ENCODE results near the gene RIT2.
"Not testable (repeated sequence)": the region's sequence is repeated elsewhere in the genome, so short reads cannot be mapped to it uniquely, and the experiment has no call there.

Gene RIT2

DNA sequence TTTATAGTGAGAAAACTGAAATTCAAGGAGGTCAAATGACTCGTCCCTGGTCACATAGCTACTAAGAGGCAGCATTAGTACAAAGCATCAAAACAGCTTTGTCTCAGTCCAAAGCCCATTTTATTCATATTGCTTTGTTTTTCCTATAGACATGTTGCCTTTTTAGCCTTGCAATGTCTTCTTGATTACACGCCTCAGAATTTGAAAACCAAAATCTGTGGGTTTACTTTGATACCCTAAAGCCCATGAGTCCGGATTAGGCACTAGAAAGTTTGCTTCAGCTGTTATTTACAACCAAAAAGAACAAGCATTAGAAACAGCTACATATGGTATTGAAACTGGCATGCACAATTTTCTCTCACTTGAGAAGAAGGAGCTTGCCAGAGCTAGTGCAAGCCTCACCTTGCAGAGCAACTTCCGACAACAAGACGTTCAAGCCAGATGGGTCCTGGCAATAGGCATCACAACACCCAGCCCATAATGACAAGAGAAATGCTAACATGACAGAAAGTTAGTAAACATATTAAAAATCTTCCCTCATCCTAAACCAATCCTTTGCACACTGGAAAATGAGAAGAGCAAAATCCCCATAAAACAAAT is 276.8 kb downstream of the RIT2 start:
- DNase-seq (ENCODE audit: low read depth in 2 of 2), result no peak

- no peak for DNase-seq (ENCODE audit: low read depth in 2 of 2)
These were observed 284.5 kb downstream of the RIT2 start for GRCh38 chr18:42830936-42831335.

GRCh38 chr18:42828881-42829280 is 286.6 kb downstream of the RIT2 start:
- no peak for DNase-seq (ENCODE audit: low read depth in 2 of 2)

GRCh38 chr18:42824178-42824577 is 291.3 kb downstream of the RIT2 start:
- no peak for DNase-seq (ENCODE audit: low read depth in 2 of 2)

DNA sequence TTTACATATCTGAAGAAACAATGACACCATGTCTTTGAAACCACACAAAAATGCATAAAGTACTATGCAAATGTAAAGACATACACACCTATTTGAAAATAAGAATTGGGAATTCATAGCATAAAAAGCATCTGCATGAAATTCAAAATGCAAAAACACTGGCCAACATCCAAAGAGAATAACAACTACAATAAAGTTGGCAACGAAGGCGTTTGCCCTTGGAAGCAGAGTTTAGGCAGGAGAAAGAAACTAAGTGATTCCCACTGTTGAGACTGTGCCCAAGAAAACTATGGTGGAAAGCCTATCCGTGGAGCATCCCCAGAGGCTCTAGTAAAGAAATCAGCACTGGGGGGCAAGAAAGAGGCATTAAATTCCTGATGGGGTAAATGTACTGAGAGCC is 292.8 kb downstream of the RIT2 start:
- no peak for DNase-seq (ENCODE audit: low read depth in 2 of 2)

GRCh38 chr18:42821492-42821891 is 294.0 kb downstream of the RIT2 start:
- no peak for DNase-seq (ENCODE audit: low read depth in 2 of 2)

DNA sequence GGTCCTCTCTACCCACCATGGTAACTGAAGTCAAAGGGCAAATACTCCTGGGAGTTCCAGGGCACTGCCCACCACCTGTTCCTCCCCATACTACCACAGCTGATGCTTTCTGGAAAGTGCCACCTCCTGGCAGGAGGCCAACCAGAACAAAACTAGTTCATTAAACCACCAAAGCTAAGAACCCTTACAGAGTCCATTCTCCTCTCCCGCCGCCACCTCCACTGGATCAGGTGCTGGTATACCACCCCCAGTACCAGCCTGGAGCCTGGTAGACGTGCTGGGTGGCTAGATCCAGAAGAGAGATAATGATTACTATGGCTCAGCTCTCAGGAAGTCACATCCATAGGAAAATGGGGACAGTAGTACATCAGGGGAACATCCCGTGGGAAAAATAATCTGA is 300.9 kb downstream of the RIT2 start:
- no peak for DNase-seq (ENCODE audit: low read depth in 2 of 2)

- DNase-seq (ENCODE audit: low read depth in 2 of 2), result no peak
These were observed 301.3 kb downstream of the RIT2 start for GRCh38 chr18:42814184-42814583.

DNA sequence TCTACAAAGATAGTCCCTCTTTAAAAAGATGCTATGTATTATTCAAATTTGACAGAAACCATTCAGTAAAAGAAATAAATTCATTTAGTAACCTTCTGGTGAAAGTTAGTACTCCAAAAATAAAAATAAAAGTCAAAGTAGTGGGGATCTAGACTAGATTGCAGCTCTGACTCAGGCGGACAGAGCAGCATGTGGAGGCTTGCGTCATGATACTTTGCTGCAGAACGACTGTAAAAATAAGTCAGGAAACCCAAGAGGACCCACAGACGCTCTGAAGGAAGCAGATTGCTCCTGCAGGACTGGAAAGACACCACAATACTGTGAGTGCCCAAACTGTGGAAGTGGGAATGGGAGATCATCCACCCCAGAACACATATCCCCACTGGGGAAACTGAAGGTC is 301.9 kb downstream of the RIT2 start:
- no peak for DNase-seq (ENCODE audit: low read depth in 2 of 2)

- DNase-seq (ENCODE audit: low read depth in 2 of 2), result no peak
These were observed 307.6 kb downstream of the RIT2 start for GRCh38 chr18:42807887-42808286.

DNA sequence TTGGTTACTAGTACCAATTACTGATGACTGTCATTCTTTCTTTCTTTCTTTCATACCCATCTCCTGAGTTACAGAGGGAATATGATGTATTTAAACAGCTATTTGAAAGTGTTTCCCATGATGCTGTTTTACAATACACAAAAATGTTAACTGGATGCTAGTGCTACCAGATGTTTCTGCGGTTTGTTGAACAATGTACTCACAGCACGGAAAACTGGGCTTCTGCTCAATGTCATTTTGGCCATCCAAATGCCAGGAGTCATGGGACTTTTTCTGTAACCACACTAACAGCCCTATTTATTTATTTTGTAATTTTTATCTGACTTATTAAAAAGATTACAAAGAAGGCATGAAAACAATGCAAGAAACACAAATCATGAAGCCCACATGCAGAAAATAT is 313.8 kb downstream of the RIT2 start:
- DNase-seq (ENCODE audit: low read depth in 2 of 2), result no peak

GRCh38 chr18:42798606-42799170 is 316.8 kb downstream of the RIT2 start:
- no peak for DNase-seq (ENCODE audit: low read depth in 2 of 2)

DNA sequence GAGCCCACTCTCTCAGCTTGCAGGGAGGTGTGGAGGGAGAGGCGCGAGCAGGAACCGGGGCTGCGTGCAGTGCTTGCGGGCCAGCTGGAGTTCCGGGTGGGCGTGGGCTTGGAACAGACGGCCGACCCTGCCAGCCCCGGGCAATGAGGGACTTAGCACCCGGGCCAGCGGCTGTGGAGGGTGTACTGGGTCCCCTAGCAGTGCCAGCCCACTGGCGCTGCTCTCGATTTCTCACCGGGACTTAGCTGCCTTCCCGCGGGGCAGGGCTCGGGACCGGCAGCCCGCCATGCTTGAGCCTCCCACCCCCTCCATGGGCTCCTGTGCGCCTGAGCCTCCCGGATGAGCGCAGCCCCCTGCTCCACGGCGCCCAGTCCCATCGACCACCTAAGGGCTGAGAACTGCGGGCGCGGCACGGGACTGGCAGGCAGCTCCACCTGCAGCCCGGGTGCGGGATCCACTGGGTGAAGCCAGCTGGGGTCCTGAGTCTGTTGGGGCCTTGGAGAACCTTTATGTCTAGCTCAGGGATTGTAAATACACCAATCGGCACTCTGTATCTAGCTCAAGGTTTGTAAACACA is 320.2 kb downstream of the RIT2 start:
- not testable (repeated sequence) for DNase-seq (ENCODE audit: low read depth in 2 of 2)

DNA sequence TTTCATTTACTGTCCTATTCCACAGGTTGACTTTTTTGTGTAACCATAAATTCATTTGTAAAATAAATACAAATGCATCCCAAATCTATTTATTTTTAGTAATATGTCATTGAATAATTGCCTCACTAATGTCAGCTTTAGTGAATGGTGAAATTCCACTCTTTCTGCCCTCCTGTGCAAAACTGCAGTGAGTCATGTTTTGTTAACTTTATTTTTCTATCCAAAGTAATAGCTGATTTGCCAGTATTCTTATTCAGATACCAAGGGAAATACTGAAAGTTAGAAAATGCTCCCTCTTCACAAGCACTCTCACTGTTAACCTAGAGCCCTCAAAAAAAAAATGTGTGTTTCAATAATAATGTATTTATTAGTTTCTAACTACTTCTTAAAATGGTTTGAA is 322.8 kb downstream of the RIT2 start:
- DNase-seq (ENCODE audit: low read depth in 2 of 2), result no peak

GRCh38 chr18:42784632-42785031 is 330.9 kb downstream of the RIT2 start:
- no peak for DNase-seq (ENCODE audit: low read depth in 2 of 2)

GRCh38 chr18:42782929-42783328 is 332.6 kb downstream of the RIT2 start:
- no peak for DNase-seq (ENCODE audit: low read depth in 2 of 2)

GRCh38 chr18:42781298-42781815 is 334.1 kb downstream of the RIT2 start:
- no peak for DNase-seq (ENCODE audit: low read depth in 2 of 2)

DNA sequence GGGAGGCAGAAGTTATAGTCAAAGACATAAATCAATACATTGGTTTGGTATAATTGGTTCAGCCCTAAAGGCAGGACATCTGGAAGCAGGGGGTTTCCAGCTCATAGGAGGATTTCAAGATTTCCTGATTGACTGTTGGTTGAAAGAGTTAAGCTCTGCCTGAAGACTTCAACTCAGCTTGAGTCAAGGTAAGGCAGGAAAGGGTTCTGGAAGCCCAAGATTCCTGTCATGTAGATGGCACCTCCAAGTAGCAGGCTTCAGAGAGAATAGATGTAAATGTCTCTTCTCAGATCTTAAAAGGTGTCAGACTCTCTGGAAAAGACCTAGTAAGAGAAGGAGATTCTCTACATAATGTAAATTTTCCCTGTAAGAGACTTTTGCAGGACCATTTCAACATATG is 335.3 kb downstream of the RIT2 start:
- DNase-seq (ENCODE audit: low read depth in 2 of 2), result no peak

DNA sequence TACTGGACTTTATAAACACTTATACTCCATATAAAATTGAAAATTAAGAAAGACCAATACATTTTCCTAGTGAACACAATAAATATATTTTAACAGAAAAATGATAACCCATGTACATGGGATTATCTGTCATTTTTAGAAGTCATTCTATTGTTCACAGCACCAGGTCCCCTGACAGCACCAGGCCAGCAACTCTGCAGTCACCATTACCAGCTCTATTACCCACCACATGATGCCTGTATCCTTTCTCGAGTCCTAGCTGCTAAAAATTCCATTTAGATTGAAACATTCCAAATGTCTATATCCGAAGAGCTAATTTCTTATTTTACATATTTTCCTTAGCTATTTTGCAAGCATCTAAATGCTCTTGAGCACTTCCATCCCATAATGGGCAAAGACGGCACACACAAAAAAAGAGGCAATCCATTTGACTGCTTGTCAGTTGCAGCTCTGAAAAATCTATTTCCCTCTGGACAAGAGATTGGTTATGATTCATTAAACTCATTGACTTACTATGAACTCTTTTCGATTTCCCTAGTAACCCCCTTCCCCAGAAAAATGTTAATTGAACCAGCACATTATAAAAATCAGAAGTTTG is 336.9 kb downstream of the RIT2 start:
- DNase-seq (ENCODE audit: low read depth in 2 of 2), result no peak

GRCh38 chr18:42778024-42778423 is 337.5 kb downstream of the RIT2 start:
- no peak for DNase-seq (ENCODE audit: low read depth in 2 of 2)

- DNase-seq (ENCODE audit: low read depth in 2 of 2), result no peak
These were observed 341.6 kb downstream of the RIT2 start for GRCh38 chr18:42773870-42774269.

DNA sequence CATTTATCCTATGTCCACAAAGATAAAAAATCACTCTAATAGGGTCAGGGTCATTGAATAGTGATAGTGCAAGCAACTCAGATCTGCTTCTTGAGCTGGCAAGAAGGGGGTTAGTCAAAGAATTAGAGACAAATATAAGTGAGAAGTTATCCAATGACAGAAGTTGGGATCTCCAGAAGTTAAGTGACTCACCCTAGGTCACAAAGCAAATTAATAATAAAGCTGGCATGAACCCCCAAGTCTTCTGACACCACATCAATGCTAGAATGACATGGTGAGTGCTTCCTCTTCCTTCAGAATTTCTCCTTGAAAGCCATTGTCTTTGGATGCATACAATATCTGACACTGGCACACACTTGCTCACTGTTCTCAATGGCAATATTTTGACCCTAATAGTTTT is 343.5 kb downstream of the RIT2 start:
- DNase-seq (ENCODE audit: low read depth in 2 of 2), result no peak

DNA sequence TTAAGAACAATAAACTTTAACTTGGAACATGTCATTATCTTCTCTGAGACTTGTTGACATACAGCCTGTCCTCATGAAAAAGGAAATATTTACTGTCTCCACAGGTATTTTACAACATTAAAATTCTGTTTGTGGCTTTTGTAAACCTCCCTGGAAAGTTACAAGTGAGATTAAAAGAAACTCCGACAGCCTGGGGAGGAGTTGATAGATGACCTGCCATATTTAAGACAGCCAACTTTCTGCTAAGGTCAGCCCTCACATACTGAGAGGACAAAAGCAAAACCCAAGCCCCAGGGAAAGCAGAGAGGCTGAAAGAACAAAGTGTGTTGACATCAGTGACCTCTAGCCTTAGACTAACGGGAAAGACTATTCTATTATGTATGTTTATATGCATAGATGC is 350.2 kb downstream of the RIT2 start:
- DNase-seq (ENCODE audit: low read depth in 2 of 2), result no peak
